Kasumi-1 (cell line): Measurements from ENCODE around the gene CD22.

Experiments used
- DNase-seq, 2 experiments: peaks; one replicate each; lab custom pipeline; 2025; lab: John Stamatoyannopoulos, UW

Gene CD22

DNA sequence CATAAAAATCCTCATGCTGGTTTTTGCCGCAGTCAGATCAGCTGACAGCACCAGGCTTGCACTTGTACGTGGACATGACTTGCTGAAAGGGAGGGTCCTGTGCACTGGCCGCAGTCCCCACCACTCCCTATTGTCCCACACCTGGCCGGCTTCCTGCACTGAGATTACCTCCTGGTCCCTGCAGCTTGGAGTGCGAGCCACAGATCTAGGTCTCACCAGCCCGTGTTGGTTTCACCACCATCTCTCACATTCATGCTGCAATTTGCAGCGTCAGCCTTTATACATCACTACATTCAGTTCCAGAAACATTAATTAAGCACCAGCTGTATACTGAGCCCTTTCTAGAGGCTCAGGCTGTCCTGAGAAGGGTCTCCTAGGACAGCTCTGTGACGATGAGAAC, 15.0 kb upstream of the CD22 start:
- DNase-seq = no peak

DNA sequence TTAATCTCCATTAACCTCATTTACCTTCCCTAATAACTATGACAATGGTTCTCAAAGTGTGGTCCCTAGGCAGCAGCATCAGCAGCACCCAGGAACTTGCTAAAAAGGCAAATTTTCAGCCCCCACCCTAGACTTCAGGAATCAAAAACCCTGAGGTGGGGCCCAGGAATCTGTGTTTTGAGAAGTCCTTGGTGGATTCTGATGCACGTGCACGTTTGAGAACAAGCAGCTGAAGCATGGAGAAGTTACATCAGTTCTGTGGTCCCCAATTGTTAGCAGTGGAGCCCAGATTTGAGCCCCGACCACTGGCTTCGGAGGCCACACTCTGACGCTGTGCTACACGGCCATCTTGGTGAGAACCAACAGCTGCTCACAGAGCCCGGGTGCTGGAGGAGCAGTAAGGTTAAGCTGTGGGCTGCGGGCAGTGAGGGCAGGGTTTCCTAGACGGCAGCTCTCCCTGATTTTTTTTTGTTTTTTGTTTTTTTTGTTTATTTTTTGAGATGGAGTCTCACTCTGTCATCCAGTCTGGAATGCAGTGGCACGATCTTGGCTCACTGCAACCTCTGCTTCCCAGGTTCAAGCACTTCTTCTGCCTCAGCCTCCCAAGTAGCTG, 14.0 kb upstream of the CD22 start:
- no peak for DNase-seq

- DNase-seq = no peak
These were observed 13.1 kb upstream of the CD22 start for GRCh38 chr19:35315883-35316282.

DNA sequence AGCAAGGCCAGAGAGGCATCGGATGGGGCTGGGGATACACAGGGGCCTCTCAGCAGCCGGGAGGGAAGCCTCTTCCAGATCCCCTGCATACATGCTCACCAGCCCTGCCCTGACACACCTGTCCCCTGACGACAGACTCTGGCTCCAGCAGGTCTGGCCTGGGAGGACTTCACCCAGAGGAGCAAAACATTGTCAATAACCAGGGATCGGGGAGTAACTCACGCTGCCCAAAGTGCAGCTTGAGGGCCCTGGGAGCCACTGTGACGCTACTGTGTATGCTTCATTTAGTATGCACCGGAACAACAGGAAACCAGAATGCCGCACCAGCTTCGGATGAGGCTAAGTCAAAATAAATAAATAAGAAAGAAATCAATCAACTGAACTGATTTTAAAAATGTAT, 12.4 kb upstream of the CD22 start:
- no peak for DNase-seq

DNA sequence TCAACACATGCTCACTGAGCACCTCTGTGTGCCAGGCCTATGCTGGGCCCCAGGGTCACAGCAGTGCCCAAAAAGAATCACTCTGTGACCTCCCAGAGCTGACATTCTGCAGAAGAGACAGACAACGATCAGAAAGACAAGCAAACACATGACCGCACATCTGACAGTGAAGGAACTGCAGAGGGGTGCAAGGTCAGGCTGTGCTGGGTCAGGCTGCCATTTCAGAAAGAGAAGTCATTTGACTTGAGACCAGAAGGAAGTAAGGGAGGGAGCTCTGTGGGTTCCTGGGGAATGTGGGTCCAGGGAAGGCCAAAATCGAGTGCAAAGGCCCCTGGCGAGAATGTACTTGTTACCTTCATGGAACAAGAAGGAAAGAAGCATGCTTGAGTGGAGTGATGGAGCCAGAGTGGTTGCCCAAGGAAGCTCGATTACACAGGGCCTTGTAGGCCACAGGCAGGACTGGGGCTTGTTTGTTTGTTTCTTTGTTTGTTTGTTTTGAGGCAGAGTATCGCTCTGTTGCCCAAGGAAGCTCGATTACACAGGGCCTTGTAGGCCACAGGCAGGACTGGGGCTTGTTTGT, 11.4 kb upstream of the CD22 start:
- DNase-seq = no peak

- DNase-seq = no peak
These were observed 10.1 kb upstream of the CD22 start for GRCh38 chr19:35318679-35319448.

- peak; percentile 58 to 73 for DNase-seq
These were observed 8.8 kb upstream of the CD22 start for GRCh38 chr19:35320065-35320713.

GRCh38 chr19:35321291-35321690, 7.7 kb upstream of the CD22 start:
- no peak for DNase-seq

- no peak for DNase-seq
These were observed 7.0 kb upstream of the CD22 start for GRCh38 chr19:35322014-35322413.

- DNase-seq = no peak
These were observed 1.3 kb upstream of the CD22 start for GRCh38 chr19:35327642-35328041.

DNA sequence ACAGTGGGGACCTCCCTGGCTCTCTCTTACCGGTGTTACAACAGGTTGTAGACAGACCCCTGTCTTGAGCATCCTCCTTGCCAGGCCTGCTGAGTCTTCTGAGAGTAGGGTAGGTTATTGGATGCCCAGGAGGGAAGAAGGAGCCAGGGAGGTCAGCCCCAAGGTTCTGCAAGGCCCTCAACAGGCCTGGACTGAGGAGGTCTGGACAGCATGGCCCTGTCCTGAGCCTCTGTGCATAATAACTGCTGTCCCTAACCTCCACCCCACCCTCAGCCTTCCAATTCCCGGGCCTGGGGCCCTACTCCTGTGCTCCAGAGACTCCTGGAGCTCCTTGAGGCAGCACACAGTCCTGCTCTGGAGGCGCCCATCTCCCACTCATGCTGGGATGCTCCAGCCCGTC, 336 bp downstream of the CD22 start:
- no peak for DNase-seq

GRCh38 chr19:35330475-35330874, 1.5 kb downstream of the CD22 start:
- no peak for DNase-seq

GRCh38 chr19:35331551-35332214, 2.7 kb downstream of the CD22 start:
- DNase-seq = no peak

GRCh38 chr19:35332817-35333216, 3.8 kb downstream of the CD22 start:
- no peak for DNase-seq

DNA sequence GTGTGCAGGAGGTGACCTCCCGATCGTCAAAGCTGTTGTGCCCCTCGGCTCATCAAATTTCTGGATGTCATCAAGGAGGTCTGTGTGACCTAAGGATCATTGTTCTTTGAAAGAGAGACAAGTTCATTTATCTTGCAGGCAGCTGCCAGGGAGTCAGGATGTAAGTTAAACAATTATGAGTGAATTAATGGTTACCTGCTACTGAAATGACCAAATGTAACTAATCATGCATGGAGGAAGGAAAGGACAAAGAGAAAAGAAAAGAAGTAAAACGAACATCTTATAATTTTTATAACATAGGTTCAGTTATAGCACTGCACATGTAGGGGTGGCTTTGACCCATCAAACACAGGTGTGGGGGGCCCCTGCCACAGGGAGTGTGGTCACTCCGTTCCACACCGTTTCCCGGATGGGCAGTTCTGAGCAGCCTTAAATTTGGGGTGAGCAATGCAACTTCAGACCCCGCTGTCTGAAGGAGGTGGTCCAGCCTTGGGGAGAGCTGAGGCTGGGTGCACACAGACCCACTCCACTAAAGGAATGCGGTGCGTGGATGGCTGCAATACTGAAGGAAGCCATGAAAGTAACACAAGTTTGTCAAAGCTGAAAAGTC, 5.3 kb downstream of the CD22 start:
- DNase-seq = no peak

DNA sequence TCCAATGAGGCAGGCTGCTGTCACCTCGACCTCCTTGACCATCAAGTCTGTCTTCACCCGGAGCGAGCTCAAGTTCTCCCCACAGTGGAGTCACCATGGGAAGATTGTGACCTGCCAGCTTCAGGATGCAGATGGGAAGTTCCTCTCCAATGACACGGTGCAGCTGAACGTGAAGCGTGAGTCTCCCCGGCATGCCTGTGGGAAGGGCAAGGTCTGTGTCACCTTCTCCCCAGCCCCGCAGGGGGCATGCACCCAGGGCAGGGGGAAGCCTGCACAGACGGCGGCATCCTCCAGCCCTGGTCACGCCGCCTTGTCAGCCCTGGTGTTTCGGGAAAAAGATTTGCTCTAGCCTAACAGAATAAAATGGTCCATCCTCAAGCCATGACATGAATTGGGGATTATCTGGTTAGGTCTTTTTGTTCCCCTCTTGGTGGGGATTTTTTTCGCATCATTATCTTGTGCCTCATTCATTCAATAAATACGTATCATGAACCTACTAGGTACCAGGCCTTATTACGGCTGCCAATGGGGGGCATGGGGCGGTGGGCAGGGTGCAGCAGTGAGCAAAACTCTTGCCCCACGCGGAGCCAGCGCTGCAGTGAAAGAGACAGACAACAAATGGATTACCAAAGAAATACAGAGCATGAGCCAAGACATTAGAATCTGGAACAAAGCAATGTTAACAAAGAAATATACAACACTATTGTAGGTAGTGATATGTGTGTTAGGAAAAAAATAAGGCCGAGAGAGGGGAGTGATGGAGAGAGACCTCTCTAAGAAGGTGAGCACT, 7.4 kb downstream of the CD22 start:
- DNase-seq = no peak

- no peak for DNase-seq
These were observed 8.4 kb downstream of the CD22 start for GRCh38 chr19:35337097-35337983.

DNA sequence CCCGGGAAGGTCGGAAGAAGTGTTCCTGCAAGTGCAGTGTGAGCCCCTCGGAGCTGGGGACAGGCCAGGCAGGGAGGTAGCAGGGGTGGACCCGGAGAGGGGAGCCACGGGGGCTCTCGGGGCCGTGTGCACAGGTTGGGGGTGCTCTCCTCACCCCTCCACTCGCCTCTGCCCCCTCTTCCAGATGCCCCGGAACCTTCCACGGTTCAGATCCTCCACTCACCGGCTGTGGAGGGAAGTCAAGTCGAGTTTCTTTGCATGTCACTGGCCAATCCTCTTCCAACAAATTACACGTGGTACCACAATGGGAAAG, 9.0 kb downstream of the CD22 start:
- DNase-seq = no peak

DNA sequence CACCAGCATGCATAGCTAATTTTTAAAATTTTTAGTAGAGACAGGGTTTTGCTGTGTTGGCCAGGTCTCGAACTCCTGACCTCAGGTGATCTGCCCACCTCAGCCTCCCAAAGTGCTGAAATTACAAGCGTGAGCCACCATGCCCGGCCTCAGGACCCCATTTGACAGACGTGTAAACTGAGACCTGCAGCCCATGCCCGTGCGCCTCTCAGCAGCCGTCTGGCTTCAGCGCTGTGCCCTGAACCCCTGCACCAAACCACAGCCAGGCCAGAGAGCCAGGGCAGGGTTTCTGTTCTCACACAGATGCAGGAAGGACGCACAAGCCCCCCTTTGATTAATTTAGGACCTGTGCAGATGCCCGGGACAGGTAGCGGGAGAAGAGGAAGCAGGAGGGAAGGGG, 11.4 kb downstream of the CD22 start:
- DNase-seq = no peak

GRCh38 chr19:35341006-35341405, 12.0 kb downstream of the CD22 start:
- DNase-seq = no peak
